DOHH2 (cell line): Measurements from ENCODE around the gene ITPR2.

ENCODE experiments used
- EZH2phosphoT487 ChIP-seq: fragments of 200-600 bp; sonication (generic); IDR thresholded peaks from 2 replicates; pipeline ENCODE4 v1.6.1; 2017; ENCODE audit warnings: borderline replicate concordance, mild to moderate bottlenecking, antibody characterized with exemption, low read length, moderate library complexity, mixed read lengths
- TF ChIP-seq, protein P1 (sequence below): fragments of 200-600 bp; sonication (generic); IDR thresholded peaks from one replicate; pipeline ENCODE4 v1.5.1; 2014; ENCODE audit warnings: antibody characterized with exemption, mild to moderate bottlenecking, low read depth, low read length; ENCODE audit not compliant: poor library complexity, severe bottlenecking

- TF ChIP-seq, protein P1, sequence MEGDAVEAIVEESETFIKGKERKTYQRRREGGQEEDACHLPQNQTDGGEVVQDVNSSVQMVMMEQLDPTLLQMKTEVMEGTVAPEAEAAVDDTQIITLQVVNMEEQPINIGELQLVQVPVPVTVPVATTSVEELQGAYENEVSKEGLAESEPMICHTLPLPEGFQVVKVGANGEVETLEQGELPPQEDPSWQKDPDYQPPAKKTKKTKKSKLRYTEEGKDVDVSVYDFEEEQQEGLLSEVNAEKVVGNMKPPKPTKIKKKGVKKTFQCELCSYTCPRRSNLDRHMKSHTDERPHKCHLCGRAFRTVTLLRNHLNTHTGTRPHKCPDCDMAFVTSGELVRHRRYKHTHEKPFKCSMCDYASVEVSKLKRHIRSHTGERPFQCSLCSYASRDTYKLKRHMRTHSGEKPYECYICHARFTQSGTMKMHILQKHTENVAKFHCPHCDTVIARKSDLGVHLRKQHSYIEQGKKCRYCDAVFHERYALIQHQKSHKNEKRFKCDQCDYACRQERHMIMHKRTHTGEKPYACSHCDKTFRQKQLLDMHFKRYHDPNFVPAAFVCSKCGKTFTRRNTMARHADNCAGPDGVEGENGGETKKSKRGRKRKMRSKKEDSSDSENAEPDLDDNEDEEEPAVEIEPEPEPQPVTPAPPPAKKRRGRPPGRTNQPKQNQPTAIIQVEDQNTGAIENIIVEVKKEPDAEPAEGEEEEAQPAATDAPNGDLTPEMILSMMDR: no peak
- no peak for TF ChIP-seq EZH2phosphoT487
These were observed 281.6 kb downstream of the ITPR2 start for GRCh38 chr12:26551385-26551784.
